ENCODE results near the gene ANKRD34A. TPM values are rescaled to one million over a fixed set of nuclear protein-coding genes. Genes with fewer than 3 reads are reported as not detected.

The ANKRD34A gene
- total and polyA plus RNA-seq, 4 donors, result 0.06 to 1.0 (median 0.46) TPM

DNA sequence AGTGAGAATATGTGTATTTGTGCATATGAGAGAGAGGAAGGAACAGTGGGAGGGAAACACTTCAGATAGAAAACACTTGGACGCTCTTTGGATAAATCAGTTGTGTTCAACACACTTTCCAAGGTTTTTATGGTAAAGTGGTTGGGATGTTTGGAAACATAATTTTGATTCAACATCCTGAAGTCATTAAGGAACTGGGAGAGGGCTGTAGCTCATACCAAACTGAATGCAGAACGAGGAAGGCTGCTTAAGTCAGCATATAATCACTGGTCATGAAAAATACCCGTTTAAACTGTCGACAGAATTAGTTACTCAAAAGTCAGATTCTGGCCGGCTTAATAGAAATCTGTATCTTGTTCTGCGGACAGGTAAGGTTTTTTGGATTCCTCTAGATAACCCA is 21.5 kb downstream of the ANKRD34A start:
- Histone ChIP-seq H3K27me3 (ENCODE audit: control insufficient read depth in 3 of 3, insufficient read depth in 3 of 3, low read length in 2 of 3) (no peaks in the 10 kb centered on the region), H3K36me3 (ENCODE audit: control insufficient read depth in 4 of 4, insufficient read depth in 4 of 4, low read length in 4 of 4) (peaks cover 0 to 15% (median 9%) of the 10 kb centered on the region in 4 donors), H3K4me1 (ENCODE audit: control insufficient read depth in 5 of 5, insufficient read depth in 5 of 5, low read length in 5 of 5) (no peaks in the 10 kb centered on the region), H3K27ac (ENCODE audit: low read depth in 1 of 2, low read length in 1 of 2) (no peak overlapping the region), H3K4me3 (no peak overlapping the region), H3K9ac (ENCODE audit: insufficient read depth in 1 of 2, low read length in 2 of 2) (no peak overlapping the region), H3K9me3 (ENCODE audit: control insufficient read depth in 4 of 4, insufficient read depth in 3 of 4, low read length in 3 of 4) (no peaks in the 10 kb centered on the region)
- TF ChIP-seq, protein P1, sequence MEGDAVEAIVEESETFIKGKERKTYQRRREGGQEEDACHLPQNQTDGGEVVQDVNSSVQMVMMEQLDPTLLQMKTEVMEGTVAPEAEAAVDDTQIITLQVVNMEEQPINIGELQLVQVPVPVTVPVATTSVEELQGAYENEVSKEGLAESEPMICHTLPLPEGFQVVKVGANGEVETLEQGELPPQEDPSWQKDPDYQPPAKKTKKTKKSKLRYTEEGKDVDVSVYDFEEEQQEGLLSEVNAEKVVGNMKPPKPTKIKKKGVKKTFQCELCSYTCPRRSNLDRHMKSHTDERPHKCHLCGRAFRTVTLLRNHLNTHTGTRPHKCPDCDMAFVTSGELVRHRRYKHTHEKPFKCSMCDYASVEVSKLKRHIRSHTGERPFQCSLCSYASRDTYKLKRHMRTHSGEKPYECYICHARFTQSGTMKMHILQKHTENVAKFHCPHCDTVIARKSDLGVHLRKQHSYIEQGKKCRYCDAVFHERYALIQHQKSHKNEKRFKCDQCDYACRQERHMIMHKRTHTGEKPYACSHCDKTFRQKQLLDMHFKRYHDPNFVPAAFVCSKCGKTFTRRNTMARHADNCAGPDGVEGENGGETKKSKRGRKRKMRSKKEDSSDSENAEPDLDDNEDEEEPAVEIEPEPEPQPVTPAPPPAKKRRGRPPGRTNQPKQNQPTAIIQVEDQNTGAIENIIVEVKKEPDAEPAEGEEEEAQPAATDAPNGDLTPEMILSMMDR (IDR thresholded peaks at IDR 0.05; ENCODE audit: control extremely low read depth, extremely low read depth), result no peak
- ATAC-seq (ENCODE audit: insufficient read depth, low FRiP score), result no peak
- DNase-seq, result no peak
- 88 to 91% methylated on average over 6 of the region's 6 CpGs for WGBS, 2 donors

DNA sequence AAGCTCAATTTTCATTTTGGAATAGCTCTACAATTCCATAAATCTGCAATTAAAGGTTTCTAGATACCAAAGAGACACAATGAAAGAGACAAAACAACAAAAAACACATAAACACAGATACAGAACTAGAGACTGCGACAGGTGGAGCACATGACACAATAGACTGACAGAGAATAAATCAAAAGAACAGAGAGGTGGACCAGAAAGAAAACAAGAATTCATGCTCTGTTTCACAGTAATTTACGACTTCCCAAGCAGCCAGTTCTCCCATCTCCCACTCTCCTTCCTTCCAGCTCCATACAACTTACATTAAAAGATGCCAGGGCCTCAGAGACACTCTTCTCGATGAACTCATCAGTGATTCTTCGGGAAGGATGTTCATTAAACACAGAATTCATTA is 22.0 kb downstream of the ANKRD34A start:
- no peak overlapping the region for H3K4me3 ChIP-seq
- no peaks in the 10 kb centered on the region for H3K4me1 ChIP-seq (ENCODE audit: control insufficient read depth in 5 of 5, insufficient read depth in 5 of 5, low read length in 5 of 5)
- no peak overlapping the region for H3K27ac ChIP-seq (ENCODE audit: low read depth in 1 of 2, low read length in 1 of 2)
- no peak for ATAC-seq (ENCODE audit: insufficient read depth, low FRiP score)
- H3K27me3 ChIP-seq (ENCODE audit: control insufficient read depth in 3 of 3, insufficient read depth in 3 of 3, low read length in 2 of 3), result no peaks in the 10 kb centered on the region
- TF ChIP-seq, protein P1 (IDR thresholded peaks at IDR 0.05; ENCODE audit: control extremely low read depth, extremely low read depth), result no peak
- no peak for DNase-seq
- 91 to 99% methylated on average over 4 of the region's 4 CpGs for WGBS, 2 donors
- no peaks in the 10 kb centered on the region for H3K9me3 ChIP-seq (ENCODE audit: control insufficient read depth in 4 of 4, insufficient read depth in 3 of 4, low read length in 3 of 4)
- H3K9ac ChIP-seq (ENCODE audit: insufficient read depth in 1 of 2, low read length in 2 of 2), result no peak overlapping the region
- H3K36me3 ChIP-seq (ENCODE audit: control insufficient read depth in 4 of 4, insufficient read depth in 4 of 4, low read length in 4 of 4), result peaks cover 0 to 14% (median 10%) of the 10 kb centered on the region in 4 donors

DNA sequence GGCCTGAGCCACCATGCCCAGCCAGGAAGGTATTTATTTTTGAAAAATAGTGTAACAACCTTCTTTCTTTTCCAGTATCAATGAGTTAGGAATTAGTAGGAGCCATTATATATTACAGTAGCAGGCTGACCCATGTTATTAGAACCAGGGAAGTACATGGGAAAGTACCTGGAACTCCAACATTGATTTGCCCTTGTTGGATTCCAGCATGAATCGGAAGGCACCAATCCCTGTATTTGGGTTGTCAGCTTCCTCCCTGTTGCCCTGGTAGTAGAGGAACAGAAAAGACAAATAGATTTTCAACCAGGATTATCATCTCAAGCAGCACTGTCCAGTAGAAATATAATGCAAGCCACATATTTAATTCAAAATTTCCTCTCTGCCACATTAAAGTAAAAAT is 26.9 kb downstream of the ANKRD34A start:
- H3K4me1 ChIP-seq (ENCODE audit: control insufficient read depth in 5 of 5, insufficient read depth in 5 of 5, low read length in 5 of 5), result no peaks in the 10 kb centered on the region
- no peaks in the 10 kb centered on the region for H3K27me3 ChIP-seq (ENCODE audit: control insufficient read depth in 3 of 3, insufficient read depth in 3 of 3, low read length in 2 of 3)
- DNase-seq, result no peak
- no peak overlapping the region for H3K9ac ChIP-seq (ENCODE audit: insufficient read depth in 1 of 2, low read length in 2 of 2)
- H3K4me3 ChIP-seq, result no peak overlapping the region
- ATAC-seq (ENCODE audit: insufficient read depth, low FRiP score), result no peak
- WGBS, 2 donors, result 93 to 100% methylated on average over 1 of the region's 1 CpG
- no peak overlapping the region for H3K27ac ChIP-seq (ENCODE audit: low read depth in 1 of 2, low read length in 1 of 2)
- no peaks in the 10 kb centered on the region for H3K9me3 ChIP-seq (ENCODE audit: control insufficient read depth in 4 of 4, insufficient read depth in 3 of 4, low read length in 3 of 4)
- TF ChIP-seq, protein P1 (IDR thresholded peaks at IDR 0.05; ENCODE audit: control extremely low read depth, extremely low read depth), result no peak
- peaks cover 8 to 20% (median 10%) of the 10 kb centered on the region in 4 donors for H3K36me3 ChIP-seq (ENCODE audit: control insufficient read depth in 4 of 4, insufficient read depth in 4 of 4, low read length in 4 of 4)

DNA sequence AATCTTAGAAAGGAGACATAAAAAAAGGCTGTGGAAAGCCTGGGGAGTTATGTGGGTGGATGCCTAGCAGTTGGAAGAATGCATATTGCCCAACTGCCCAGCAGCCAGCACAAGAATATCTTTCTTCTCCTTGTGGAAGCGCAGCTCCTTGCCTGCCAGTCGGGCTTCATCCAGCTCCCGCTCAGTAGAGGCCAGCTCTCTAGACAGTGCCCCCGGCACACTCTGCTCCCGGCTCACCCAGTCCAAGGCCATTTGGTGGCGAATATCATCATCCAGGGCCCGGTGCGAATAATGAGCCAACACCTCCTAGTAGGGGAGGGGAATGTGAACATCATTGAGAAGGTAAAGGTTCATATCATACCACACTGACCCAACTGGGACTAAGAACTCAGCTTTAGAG is 28.1 kb downstream of the ANKRD34A start:
- no peak for ATAC-seq (ENCODE audit: insufficient read depth, low FRiP score)
- peak in 1 of 3 donors; percentile 26 for DNase-seq
- Histone ChIP-seq H3K27me3 (ENCODE audit: control insufficient read depth in 3 of 3, insufficient read depth in 3 of 3, low read length in 2 of 3) (no peaks in the 10 kb centered on the region), H3K9me3 (ENCODE audit: control insufficient read depth in 4 of 4, insufficient read depth in 3 of 4, low read length in 3 of 4) (no peaks in the 10 kb centered on the region), H3K4me1 (ENCODE audit: control insufficient read depth in 5 of 5, insufficient read depth in 5 of 5, low read length in 5 of 5) (no peaks in the 10 kb centered on the region), H3K9ac (ENCODE audit: insufficient read depth in 1 of 2, low read length in 2 of 2) (no peak overlapping the region), H3K27ac (ENCODE audit: low read depth in 1 of 2, low read length in 1 of 2) (no peak overlapping the region), H3K4me3 (no peak overlapping the region), H3K36me3 (ENCODE audit: control insufficient read depth in 4 of 4, insufficient read depth in 4 of 4, low read length in 4 of 4) (peaks cover 8 to 17% (median 10%) of the 10 kb centered on the region in 4 donors)
- TF ChIP-seq, protein P1 (IDR thresholded peaks at IDR 0.05; ENCODE audit: control extremely low read depth, extremely low read depth), result no peak
- 73 to 88% methylated on average over 8 of the region's 8 CpGs for WGBS, 2 donors

Data from lung (tissue), 12 donors.